HG02759 (cell line): Measurements from ENCODE around the gene CHD6.
"Not testable (repeated sequence)": the region's sequence is repeated elsewhere in the genome, so short reads cannot be mapped to it uniquely, and the experiment has no call there.

Experiments
- ATAC-seq: cut with Tn5 transposase; IDR thresholded peaks from one replicate; pipeline ENCODE4 v1.9.1; 2021; ENCODE audit warnings: mild to moderate bottlenecking, moderate library complexity; ENCODE audit not compliant: unreplicated experiment

Gene CHD6

DNA sequence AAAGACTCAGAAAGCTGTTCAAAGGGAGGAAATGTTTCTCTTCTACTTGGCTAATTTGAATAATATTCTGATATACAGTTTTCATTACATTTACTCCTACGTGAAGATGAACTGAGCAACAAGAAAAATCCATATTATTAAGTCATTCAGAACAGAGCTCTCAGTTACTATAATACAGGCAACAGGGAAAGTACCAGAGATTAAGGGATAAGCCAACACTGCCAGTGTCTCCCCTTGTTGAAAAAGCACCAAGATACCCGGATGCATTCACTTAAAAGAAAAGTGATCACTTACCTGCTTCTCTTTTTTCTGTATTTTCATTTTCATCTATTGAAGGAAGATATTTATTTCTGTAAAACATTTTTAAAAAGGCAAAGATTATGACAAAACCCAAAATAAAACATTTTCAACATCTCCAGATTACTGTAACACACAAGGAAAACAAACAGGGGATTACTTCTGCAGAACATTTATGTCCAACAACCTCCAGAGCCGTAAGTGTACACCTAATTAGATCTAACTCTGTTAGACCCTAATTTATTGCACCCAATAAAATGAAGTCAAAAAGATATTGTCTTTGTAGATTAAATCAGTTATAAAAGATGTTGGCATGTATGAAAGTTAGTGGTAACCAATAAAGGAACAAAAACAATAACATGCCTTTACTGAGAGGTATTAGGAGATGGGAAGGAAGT lies 67.0 kb downstream of the CHD6 start:
- ATAC-seq, result no peak

DNA sequence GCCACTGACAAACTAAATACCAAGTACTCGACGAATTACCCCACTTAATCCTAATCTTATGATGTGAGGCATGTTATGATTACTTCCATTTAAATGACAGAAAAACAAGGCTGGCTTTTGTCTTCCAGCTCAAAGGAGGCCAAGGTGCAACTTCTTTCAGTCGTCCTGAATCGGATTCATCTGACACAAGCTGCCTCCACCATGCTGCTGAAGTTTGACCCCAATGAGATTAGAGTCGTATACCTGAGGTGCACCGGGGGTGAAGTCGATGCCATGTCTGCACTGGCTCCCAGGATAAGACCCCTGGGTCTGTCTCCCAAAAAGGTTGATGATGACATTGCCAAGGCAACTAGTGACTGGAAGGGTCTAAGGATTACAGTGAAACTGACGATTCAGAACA lies 71.0 kb downstream of the CHD6 start:
- ATAC-seq, result no peak

DNA sequence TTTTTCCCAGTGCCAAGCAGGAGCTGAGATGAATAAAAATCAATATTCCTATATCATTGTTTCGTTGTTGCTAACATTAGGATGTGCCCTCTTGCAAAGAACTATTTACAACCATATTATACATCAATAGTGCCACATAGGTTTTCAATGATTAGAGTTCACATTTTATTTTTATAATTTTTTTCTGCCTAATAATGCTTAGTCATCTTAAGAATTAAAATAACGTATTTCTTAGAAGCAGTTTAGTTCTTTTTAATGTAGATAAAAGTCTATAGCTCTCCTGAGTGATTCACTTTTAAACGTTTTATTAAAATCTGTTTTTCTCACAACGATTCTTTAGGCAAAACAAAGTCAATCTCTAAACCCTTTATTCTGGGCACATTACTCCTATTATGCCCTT lies 71.6 kb downstream of the CHD6 start:
- no peak for ATAC-seq

DNA sequence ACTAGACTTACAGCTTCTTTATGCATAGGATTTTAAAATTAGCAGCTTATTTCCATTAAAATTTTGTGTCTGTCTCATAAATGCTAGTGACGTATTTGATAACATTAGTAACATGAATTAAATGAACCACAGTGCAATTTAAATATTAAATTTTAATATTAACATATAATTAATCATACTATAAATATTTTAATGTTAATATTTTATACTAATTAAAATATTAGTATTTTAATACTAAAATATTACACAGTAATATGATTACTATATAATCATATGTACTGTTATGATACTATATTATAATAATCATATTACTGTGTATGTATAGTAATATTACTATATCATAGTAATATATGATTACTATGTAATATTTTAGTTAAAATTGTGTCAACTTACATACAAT lies 73.7 kb downstream of the CHD6 start:
- ATAC-seq, result no peak

DNA sequence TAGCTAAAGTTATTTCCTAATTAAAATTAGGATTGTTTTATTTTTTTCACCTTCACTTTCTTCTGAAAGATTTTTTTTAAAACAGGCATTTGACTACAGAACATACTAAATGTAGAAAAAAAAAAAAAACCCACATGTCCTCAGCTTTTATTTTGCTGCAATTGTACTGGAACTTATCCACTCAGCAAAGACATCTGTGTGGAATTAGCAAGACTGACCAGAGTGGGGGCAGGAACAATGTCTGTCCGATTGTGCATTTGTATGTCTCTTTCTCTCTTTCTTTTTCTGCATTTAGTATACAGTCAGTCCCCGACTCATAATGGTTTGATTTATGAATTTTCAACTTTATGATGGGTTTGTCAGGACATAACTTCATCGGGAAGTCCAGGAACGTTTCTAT lies 77.3 kb downstream of the CHD6 start:
- ATAC-seq, result no peak

DNA sequence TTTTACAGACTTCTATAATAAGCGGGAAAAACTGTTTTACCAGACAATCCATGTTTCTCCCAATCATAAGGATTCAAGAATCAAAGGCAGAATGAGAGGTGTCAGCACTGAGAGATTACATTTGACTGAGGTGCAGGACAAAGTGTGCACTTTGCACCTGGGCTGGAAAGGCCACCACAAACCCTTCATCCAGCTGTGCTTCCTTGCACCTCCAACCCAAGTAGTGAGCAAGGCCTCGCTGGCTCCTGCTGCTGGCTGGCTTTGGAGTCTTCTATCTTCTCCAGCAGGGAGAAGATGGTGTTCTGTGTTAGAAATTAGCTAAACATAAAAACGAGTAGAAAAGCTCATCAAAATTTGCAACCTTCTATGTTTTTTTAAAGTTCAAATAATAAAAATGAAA lies 77.7 kb downstream of the CHD6 start:
- no peak for ATAC-seq

DNA sequence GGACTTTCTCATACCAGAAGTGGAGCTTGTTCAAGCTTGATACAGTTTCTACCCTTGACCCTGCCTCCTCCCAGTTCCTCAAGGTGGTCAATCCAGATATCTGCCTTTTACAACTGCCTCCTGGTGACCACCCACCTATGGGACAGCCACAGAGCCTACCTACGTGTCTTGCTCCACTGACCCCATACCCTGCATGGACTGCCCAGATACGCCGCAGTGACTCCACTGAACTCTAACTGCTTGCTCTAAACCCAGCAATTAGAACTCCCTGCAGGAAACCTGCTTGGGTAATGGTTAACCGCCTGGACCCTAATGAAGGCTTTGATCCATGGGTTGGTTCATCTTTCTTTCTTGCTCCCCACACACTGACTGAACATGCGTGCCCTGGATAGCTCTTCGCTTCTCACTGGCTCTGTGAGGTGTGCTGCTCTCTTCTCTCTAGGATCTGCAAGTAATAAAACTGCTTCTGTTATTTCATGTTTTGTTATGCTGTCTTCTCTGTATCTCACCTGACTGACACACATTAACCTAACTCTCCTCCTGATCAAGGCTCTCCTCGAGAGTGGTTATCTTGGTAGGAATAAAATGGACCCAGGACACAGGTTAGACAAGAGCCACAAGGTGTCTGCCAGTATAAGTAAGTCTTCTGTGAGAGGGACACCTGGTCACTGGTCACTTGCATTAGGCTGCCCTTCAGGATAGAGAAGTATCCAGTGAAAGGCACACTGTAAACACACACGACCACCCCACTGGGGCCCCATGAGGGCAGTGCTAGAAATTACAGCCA lies 79.2 kb downstream of the CHD6 start:
- no peak for ATAC-seq

DNA sequence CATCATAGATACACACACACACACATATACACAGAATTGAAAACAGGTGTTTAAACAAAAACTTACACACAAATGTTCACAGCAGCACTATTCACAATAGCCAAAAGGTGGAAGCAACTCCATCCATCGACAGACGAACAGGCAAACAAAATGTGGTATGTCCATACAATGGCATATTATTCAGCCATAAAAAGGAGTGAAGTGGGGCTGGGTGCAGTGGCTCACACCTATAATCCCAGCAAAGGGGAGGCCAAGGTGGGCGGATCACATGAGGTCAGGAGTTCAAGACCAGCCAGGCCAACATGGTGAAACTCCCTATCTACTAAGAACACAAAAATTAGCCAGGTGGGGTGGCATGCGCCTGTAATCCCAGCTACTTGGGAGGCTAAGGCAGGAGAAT lies 80.3 kb downstream of the CHD6 start:
- no peak for ATAC-seq

DNA sequence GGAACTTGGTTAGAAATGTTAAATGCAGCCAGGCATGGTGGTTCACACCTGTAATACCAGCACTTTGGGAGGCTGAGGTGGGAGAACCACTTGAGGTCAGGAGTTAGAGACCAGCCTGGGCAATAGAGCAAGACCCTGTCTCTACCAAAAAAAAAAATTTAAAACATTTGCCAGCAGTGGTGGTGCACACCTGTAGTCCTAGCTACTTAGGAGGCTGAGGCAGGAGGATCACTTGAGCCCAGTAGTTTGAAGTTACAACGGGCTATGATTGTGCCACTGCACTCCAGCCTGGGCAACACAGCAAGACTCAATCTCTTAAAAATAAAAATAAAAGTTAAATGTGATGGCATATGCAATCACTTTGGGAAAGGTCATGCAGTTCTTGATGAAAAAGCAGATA lies 82.6 kb downstream of the CHD6 start:
- ATAC-seq, result not testable (repeated sequence)

DNA sequence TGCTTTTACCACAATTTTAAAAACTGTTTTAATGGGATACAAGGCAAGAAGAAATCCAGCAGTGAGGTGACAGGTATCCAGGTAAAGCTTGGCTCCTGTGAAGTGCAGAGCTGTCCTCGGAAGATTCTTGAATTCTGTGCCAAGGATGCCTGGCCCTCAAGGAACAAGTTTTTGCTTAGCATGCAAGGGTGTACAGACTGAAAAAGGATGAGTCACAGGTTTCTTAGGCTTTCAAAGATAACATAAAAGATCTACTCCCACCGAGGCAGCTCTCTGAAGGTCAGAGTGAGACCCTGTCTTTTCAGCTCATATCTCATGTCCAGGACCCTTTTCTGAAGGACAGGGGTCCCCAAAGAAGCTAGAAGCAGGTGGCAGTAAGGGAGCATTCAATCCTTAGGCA lies 83.3 kb downstream of the CHD6 start:
- ATAC-seq, result no peak

DNA sequence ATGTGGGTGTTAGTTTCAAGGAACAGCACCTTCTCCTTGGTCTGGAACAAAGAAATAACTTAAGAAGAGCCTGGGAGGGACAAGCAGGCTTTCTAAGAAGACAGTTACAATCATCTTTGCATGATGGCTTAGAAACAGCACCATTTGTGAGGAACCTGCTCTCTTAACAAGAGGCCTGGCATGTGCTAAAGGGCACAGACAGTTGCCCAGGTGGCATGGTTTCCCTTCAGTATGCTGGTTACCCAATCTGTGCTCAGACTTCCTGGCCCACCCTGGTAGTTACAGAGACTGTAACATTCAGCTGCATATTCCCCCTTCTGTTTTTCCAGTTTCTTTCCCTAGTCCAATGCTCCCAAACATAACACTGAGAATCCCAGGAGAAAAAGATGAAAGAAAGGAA lies 84.0 kb downstream of the CHD6 start:
- no peak for ATAC-seq

DNA sequence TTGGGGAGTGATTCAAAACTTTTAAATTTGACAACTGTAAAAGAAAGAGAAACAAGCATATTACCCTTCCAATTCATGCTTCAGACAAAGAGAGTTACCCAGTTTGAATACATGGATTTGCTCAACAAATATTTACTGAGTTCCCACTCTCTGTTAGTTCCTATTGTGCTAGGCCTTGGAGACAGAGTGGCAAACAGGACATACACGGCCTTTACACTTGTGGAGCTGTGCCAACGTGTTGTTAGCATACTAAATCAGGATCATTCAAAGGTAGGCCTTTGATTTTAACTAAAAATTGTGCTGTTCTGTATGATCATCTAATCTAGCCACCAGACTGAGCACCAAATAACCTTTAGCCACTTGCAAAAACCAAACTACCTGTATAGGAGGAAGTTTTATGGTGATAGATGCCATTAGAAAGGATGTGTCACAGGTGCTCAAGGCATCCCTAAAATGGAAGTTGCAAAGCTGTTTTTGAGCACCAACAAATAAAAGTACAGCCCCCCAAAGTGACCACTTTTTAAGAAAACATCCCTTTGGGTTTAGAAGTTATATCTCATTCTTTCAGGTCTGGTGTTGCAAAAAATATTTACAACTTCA lies 84.5 kb downstream of the CHD6 start:
- no peak for ATAC-seq

DNA sequence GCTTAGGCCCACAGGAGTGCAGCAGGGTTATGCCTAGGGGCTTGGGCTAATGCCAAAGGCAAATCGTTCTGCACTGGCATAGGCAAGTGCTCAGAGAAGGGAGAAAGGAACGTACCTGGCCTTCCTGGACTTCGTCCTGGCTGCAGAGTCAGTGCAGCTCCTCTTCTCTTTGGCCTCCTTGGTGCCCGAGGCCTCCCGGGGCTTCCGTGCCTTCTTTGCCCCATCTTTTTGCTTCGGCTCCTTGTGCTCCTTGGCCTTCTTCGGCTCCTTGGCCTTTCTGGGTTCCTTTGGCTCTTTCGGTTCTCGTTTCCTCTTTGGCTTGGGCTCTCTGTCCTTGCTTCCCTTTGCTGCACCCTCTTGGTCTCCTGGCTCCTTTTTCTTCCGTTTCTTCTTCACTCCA lies 85.2 kb downstream of the CHD6 start:
- ATAC-seq, result no peak

DNA sequence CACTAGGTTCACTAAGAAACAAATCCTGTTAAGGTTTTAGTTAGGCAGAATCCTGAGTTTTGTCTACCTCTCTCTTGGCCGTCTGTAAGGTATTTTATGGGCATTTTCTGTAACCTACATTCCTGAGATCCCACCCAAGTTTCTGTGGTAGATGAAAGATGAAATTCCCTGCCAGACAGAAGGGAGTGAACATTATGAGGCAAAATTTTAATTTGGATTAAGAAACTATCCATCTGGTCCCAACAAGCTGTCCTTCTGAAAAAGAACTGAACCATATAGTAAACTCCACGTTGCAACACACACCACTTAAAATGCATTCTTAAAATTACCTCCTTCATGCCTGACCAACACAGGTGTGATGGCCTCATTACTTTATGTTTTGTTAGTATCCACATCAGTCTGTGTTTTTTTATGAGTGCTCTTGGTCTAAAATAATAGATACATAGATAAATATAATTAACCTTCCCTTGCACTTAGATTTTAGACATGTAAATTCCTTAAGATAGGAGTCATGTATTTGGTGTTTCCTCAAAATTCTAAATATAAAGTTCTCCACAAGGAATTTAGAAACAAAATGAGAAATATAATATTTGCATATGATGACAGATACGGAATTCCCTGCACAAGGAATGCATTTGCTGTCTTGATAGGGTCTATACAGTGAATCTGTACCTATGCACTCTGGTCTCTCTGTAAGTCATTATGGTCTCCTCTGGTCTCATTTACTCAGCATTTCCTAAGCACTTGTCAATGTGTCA lies 86.5 kb downstream of the CHD6 start:
- ATAC-seq, result no peak

DNA sequence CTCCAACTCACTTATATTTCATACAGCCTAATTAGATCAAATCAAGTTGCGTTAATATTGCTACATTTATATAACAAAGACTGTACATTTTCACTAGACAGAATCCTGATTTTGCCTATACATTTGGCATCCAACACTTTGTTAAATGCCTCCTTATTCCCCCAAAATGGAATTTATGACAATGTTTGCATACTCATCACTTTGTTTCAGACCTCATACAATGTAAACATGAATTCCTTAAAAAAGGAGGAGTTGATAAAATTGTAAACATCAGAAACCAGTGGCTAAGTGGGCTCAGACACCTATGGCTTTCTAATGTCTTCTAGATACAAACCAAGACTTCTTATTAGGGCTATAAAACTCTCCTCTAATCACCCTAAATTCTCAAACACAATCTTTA lies 87.3 kb downstream of the CHD6 start:
- ATAC-seq, result no peak

DNA sequence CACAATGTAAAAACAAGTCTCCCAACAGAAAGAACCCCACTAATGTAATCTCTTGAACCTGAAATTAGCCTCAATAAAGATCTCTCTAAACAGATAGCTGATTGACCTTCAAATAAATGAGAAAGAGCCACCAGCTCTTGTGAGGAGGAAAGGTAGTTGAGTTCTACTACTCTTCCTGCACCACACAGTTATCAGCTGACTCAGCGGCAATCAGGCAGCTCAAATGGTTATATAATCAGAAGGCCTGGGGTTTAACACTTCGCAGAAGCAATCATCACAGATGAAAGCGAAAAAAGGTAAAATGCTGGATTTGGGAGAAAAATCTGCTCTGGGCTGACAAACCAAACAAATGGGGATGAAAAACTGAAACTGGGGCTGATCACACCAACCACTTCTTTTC lies 91.8 kb downstream of the CHD6 start:
- ATAC-seq, result no peak

DNA sequence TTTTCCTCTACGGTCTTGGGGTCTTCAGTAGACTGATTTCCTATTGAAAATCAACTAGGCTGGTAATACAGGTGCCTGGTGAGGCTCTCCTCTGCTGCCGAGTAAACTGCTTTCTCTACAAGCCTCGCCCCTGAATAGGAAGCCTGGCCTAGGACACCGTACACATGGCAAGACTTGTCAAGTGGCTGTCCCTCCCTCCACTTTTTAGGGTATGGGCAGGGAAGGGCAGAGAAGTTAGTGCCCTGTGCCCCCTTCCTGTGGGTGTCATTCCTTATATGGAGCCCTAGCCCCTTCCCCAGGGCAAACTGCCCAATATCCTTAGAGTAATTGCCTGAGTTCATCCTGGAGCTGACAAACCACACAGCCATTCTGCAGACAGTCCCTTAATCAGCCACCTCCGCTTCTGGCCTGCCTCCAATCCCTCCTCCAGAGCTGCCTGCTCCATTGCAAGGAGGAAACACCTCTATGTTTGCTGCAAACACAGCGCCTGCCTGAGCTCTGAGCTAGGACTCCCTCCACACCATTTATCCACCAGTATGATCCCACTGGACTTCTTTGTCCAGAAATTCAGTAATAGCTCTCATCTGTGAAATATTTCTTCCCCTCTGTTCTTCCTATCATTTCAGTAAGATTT lies 93.1 kb downstream of the CHD6 start:
- ATAC-seq, result no peak

DNA sequence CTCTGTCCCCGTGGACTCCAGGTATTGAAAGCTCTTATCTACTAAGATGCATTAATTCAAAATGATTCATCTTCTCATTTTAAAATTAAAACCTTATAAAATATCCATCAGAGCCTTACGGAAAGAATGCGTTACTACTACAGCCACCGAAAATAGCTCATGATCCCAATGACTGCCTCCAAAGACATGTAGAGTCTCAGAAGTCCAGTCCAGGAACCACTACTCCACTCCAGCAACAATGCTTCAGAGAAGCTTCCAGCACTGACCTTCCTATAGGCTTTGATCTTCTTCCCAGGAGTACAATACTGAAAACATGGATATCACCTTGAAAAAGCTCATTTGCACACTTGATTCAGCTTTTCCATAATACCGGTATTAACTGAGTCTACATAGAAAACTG lies 94.3 kb downstream of the CHD6 start:
- no peak for ATAC-seq

DNA sequence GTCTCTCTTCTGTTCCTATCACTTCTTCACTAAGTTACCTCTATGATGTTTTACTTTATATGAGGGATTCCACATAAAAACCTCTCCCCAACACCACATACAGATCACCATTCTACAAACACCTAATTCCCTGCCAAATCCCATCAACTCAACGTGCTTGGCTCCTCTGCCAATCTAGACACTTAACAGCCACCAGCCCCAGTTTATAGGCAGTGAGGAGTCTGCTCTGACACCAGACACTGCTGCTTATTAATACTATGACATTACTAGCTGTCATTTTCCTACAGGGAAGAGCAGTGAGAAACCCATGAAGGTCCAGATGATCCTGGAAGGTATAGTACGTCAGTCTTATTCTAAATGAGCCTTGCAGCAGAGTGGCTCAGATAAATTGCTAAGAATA lies 104.3 kb downstream of the CHD6 start:
- ATAC-seq, result no peak

DNA sequence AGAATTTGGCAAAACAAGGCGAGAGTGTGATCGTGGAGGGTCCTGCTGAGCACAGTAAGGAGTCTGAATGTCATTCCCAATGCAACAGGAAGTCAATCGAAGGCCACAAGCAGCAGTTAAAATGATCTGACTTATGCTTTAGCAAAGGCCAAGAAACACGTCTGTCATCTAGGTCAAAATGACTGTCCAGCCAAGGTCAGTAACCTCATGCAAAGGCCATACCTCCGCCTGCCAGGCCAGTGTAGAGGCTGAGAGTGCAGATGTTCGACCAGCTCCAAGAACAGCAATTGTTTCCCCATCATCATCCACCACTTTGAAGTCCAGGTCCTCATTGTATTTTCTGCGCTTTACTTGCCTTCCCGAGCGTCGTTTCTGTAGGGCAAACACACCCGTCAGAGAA lies 105.6 kb downstream of the CHD6 start:
- ATAC-seq, result no peak

DNA sequence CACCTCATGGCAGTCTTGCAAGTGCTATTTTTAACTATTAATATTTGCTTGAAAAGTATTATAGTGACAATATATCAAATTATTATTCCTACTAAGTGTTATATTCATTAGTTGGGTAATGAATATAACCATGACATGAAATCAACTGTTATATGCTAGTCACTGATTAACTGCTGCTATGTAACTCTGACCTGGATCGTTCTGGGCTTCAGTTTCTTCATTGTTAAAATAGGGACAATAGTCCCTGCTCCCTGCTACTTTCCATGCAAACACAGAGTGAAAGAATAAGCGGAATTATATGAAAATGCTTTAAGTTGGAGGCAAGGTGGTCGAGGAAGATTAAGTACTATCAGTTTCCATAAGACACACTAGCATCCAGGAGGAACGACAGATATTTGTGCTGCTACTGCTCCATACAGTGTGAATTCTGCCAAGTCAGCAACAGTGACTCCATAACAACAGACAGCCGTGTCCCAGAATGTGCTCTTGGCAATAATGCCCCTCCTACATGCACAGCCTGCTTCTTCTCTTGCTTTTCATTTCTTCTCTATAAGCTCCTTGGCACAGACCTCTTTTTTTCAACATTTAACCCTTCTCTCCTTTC lies 107.2 kb downstream of the CHD6 start:
- ATAC-seq, result no peak
